ENCODE data around the gene DYRK2.

The DYRK2 gene

DNA sequence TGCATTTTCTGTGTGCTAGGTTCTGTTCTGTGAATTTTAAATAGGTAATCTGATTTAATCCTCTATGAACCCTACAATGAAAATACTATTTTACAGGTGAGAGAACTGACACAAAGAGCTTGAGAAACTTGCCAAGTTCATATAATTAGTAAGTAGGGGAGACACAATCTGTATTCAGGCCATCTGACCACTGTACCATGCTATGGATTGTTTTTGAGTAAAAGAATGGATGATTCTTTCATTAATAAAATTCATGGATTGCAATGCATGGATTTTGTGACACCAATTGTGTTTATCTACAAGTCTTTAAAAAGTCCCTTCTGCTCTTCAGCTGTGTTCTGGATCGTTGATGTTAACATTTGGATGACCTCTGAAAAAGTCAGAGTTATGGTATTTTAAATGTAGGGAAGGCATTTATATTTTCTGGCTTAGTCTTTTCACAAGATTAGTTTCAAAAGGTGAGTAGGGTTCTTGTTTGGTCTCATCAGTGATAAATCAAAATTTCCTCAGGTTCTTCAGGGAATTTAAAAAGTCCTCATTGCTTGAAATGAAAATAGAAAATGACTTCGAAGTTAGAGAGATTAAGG lies 15.4 kb upstream of the DYRK2 start:
- ATAC-seq (no peak), DNase-seq (no peak)
- Mint-ChIP-seq H3K36me3 (ENCODE audit: low read depth) (peaks cover 2% of the 10 kb centered on the region), H3K9me3 (peaks cover 9% of the 10 kb centered on the region), H3K4me1 (peaks cover 67% of the 10 kb centered on the region), H3K27ac (peak overlapping the region; percentile 53), H3K4me3 (no peak overlapping the region), H3K27me3 (no peaks in the 10 kb centered on the region)

DNA sequence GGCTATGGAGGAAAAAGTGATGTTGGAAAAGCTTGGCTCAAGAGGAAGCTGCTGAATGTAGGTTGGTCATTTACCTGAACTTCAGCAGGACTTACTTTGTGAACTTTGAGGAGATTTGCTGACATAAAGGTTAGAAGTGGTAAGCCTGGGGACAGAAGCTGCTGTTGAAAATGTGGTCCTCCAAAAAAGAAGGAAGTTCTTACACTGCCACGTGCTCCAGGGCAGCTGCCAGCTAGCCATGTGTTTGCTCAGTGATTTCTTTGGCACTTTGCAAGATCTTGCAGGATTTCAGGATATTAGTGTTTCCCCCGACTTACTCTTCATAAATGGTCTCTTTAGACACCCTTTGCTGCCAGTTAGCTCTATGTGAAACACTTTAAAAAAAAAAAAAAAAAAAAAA lies 14.8 kb upstream of the DYRK2 start:
- Mint-ChIP-seq H3K27ac (peak overlapping the region; percentile 53), H3K36me3 (ENCODE audit: low read depth) (no peaks in the 10 kb centered on the region), H3K4me3 (no peak overlapping the region)

GRCh38 chr12:67634303-67634761 lies 14.2 kb upstream of the DYRK2 start:
- no peak for DNase-seq
- H3K4me1 Mint-ChIP-seq: peaks cover 59% of the 10 kb centered on the region
- H3K36me3 Mint-ChIP-seq (ENCODE audit: low read depth): no peaks in the 10 kb centered on the region
- no peaks in the 10 kb centered on the region for H3K27me3 Mint-ChIP-seq
- H3K4me3 Mint-ChIP-seq: peak overlapping the region; percentile 8
- H3K9me3 Mint-ChIP-seq: peaks cover 5% of the 10 kb centered on the region
- ATAC-seq: no peak
- H3K27ac Mint-ChIP-seq: peak overlapping the region; percentile 44

More for the DNA sequence above, 14.8 kb upstream of the DYRK2 start:
- Mint-ChIP-seq H3K4me1 (peaks cover 62% of the 10 kb centered on the region), H3K27me3 (no peaks in the 10 kb centered on the region), H3K9me3 (peaks cover 9% of the 10 kb centered on the region)
- DNase-seq: no peak
- ATAC-seq: no peak

GRCh38 chr12:67637718-67638117 lies 10.8 kb upstream of the DYRK2 start:
- no peak for DNase-seq
- no peaks in the 10 kb centered on the region for H3K36me3 Mint-ChIP-seq (ENCODE audit: low read depth)
- ATAC-seq: no peak
- peaks cover 48% of the 10 kb centered on the region for H3K4me1 Mint-ChIP-seq
- H3K27ac Mint-ChIP-seq: no peak overlapping the region
- H3K9me3 Mint-ChIP-seq: no peaks in the 10 kb centered on the region
- no peak overlapping the region for H3K4me3 Mint-ChIP-seq
- H3K27me3 Mint-ChIP-seq: no peaks in the 10 kb centered on the region

- Mint-ChIP-seq H3K9me3 (no peaks in the 10 kb centered on the region), H3K4me1 (peaks cover 38% of the 10 kb centered on the region), H3K4me3 (no peak overlapping the region), H3K27ac (no peak overlapping the region), H3K27me3 (no peaks in the 10 kb centered on the region), H3K36me3 (ENCODE audit: low read depth) (no peaks in the 10 kb centered on the region)
- no peak for ATAC-seq
- no peak for DNase-seq
Measured at GRCh38 chr12:67638694-67639093, 9.9 kb upstream of the DYRK2 start.

GRCh38 chr12:67640863-67641262 lies 7.7 kb upstream of the DYRK2 start:
- no peaks in the 10 kb centered on the region for H3K27me3 Mint-ChIP-seq
- H3K36me3 Mint-ChIP-seq (ENCODE audit: low read depth): no peaks in the 10 kb centered on the region
- H3K4me1 Mint-ChIP-seq: peaks cover 24% of the 10 kb centered on the region
- H3K4me3 Mint-ChIP-seq: no peak overlapping the region
- H3K27ac Mint-ChIP-seq: peak overlapping the region; percentile 53
- DNase-seq (no peak), ATAC-seq (peak; percentile 83)
- H3K9me3 Mint-ChIP-seq: no peaks in the 10 kb centered on the region

- DNase-seq (no peak), ATAC-seq (no peak)
- Mint-ChIP-seq H3K27ac (no peak overlapping the region), H3K27me3 (no peaks in the 10 kb centered on the region), H3K36me3 (ENCODE audit: low read depth) (peaks cover 3% of the 10 kb centered on the region), H3K4me1 (peaks cover 31% of the 10 kb centered on the region), H3K9me3 (no peaks in the 10 kb centered on the region), H3K4me3 (no peak overlapping the region)
Measured at GRCh38 chr12:67645126-67645525, 3.4 kb upstream of the DYRK2 start.

- Mint-ChIP-seq H3K4me1 (peaks cover 31% of the 10 kb centered on the region), H3K27me3 (no peaks in the 10 kb centered on the region), H3K4me3 (no peak overlapping the region), H3K36me3 (ENCODE audit: low read depth) (peaks cover 6% of the 10 kb centered on the region), H3K27ac (no peak overlapping the region), H3K9me3 (no peaks in the 10 kb centered on the region)
- DNase-seq: no peak
- ATAC-seq: no peak
Measured at GRCh38 chr12:67645601-67646000, 2.9 kb upstream of the DYRK2 start.

DNA sequence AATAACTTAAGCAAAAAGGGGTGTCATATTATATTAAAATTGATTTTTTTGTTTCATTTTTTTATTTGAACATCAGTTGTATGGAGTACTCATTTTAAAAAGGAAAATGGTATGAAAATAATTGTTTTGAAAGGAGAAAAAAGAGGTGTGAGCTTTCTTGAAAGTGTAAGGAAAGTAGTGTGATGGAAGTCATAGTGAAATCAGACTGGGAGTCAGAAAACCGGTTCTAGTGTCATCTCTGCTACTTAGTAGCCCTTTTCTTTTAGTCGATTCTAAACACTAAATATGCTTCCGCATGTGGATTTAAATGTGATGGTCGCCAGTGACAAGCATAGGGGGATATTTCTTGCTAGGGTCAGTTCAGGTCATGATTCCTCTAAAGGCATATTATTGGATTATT lies 1.8 kb upstream of the DYRK2 start:
- peak overlapping the region; percentile 18 for H3K4me3 Mint-ChIP-seq
- no peaks in the 10 kb centered on the region for H3K9me3 Mint-ChIP-seq
- no peak overlapping the region for H3K27ac Mint-ChIP-seq
- no peaks in the 10 kb centered on the region for H3K27me3 Mint-ChIP-seq
- DNase-seq: no peak
- ATAC-seq: no peak
- peaks cover 37% of the 10 kb centered on the region for H3K4me1 Mint-ChIP-seq
- H3K36me3 Mint-ChIP-seq (ENCODE audit: low read depth): peaks cover 17% of the 10 kb centered on the region

DNA sequence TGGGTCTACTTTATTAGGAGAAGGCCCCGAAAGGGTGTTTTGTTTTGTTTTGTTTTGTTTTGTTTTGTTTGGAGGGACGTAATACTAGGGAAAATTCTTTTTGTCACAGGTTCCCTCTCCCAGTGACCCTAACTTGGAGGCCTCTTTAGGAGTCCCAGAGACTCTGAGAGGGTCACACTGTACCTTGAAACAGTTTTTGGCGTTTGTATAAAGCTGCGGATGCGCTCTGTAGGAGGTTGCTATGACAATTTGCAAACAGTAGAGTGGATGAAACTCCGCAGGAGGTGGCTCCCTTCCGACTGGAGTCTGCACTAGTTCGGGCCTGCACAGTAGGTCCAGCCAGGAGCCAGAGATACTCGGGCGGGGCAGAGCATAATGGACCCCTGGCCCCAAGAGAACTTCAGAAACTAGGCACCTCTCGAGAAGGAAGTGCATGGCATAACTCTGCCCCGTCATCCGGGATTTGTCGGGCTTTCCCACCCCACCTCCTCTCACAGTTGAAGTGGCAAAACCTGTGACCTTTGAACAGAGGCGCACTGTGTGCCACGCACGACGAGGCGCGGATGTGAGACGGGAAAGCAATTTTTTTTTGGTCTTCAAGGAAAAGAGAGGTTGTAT lies 1.3 kb upstream of the DYRK2 start:
- H3K36me3 Mint-ChIP-seq (ENCODE audit: low read depth): peaks cover 17% of the 10 kb centered on the region
- no peaks in the 10 kb centered on the region for H3K27me3 Mint-ChIP-seq
- H3K27ac Mint-ChIP-seq: peak overlapping the region; percentile 75
- ATAC-seq (no peak), DNase-seq (peak; percentile 32)
- H3K9me3 Mint-ChIP-seq: no peaks in the 10 kb centered on the region
- H3K4me3 Mint-ChIP-seq: peak overlapping the region; percentile 79
- peaks cover 37% of the 10 kb centered on the region for H3K4me1 Mint-ChIP-seq

GRCh38 chr12:67647799-67648520 lies 585 bp upstream of the DYRK2 start:
- Mint-ChIP-seq H3K9me3 (no peaks in the 10 kb centered on the region), H3K27me3 (no peaks in the 10 kb centered on the region), H3K27ac (peak overlapping the region; percentile 75), H3K4me1 (peaks cover 39% of the 10 kb centered on the region), H3K36me3 (ENCODE audit: low read depth) (peaks cover 17% of the 10 kb centered on the region), H3K4me3 (peak overlapping the region; percentile 79)
- ATAC-seq (peak; percentile 6), DNase-seq (peak; percentile 46)

DNA sequence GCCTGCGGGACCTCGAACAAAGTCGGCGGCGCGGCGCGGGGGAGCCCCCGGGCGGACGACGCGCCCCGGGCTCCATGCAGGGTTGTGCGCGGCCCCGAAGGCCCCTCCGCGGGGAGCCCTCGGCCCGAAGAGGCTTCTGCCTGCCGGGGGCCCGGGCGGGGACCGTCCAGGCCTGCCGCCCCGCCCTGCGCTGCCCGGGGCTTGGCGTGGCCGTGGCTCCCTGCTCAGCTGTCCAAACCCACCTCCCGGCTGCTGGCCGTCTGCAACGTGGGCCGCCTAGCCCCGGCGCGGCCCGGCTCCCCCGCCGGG lies 670 bp downstream of the DYRK2 start:
- DNase-seq (no peak), ATAC-seq (peak; percentile 8)
- Mint-ChIP-seq H3K4me3 (peak overlapping the region; percentile 92), H3K9me3 (no peaks in the 10 kb centered on the region), H3K27ac (no peak overlapping the region), H3K27me3 (no peaks in the 10 kb centered on the region), H3K4me1 (peaks cover 51% of the 10 kb centered on the region), H3K36me3 (ENCODE audit: low read depth) (peaks cover 28% of the 10 kb centered on the region)

- H3K27me3 Mint-ChIP-seq: no peaks in the 10 kb centered on the region
- peaks cover 57% of the 10 kb centered on the region for H3K4me1 Mint-ChIP-seq
- H3K36me3 Mint-ChIP-seq (ENCODE audit: low read depth): peaks cover 34% of the 10 kb centered on the region
- DNase-seq: peak; percentile 41
- no peaks in the 10 kb centered on the region for H3K9me3 Mint-ChIP-seq
- H3K27ac Mint-ChIP-seq: peak overlapping the region; percentile 93
- peak overlapping the region; percentile 92 for H3K4me3 Mint-ChIP-seq
- ATAC-seq: no peak
Measured at GRCh38 chr12:67649570-67650387, 1.2 kb downstream of the DYRK2 start.

DNA sequence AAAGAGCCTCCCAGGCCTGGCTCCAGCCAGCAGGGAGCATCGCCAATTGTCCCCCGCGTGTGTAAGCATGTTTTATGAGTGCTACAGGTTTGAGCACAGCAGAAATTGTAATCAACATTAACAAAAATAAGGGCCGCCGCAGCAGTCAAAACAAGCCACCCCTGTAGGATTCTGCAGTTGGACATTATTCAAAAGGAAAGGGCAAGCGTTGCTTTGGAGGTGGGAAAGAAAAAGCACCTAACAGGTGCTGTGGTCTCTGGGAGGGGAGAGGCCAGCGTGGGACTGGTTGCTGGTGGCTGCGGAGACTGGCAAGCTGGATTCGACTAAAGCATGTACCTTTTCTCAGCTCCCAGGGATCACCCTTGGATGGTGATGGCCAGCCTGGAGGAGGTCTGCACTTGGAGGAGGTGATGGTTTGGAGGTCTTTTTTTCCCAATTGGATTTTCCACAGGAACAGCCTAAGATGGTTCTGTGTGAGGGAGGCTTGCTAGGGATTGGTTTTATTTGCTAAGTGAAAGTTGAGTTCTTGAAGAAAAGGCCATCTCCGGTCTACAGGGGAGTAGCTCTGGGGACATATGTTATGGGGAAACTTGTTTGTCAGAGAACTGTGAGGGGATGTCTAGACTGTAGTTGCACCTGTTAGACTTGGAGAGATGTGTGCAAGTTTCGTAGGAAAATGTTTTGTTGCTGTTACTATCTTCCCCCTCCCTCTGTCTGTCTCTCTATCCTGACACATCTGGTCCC lies 2.0 kb downstream of the DYRK2 start:
- H3K36me3 Mint-ChIP-seq (ENCODE audit: low read depth): peaks cover 37% of the 10 kb centered on the region
- H3K4me1 Mint-ChIP-seq: peaks cover 65% of the 10 kb centered on the region
- H3K27me3 Mint-ChIP-seq: no peaks in the 10 kb centered on the region
- H3K27ac Mint-ChIP-seq: peak overlapping the region; percentile 93
- DNase-seq: no peak
- peak overlapping the region; percentile 92 for H3K4me3 Mint-ChIP-seq
- ATAC-seq: peak; percentile 21
- no peaks in the 10 kb centered on the region for H3K9me3 Mint-ChIP-seq
